ENCODE results near the gene ACSL3.

ACSL3 gene

DNA sequence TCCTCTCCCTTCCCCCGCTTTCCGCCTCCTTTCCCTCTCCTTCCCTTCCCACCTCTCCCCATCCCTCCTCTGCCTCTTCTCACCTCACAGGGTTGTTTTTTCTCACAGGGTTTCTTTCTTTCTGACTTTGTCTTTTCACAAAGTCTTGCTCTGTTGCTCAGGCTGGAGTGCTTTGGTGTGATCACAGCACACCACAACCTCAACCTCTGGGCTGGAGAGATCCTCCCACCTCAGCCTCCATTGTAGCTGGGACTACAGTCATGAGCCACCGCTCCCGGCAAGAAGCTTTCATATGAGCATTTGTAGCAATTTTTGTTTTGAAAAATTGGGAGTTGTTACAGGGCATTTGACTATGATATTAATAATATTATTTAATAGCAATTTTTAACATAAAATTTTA is 32.9 kb downstream of the ACSL3 start:
- Histone ChIP-seq H3K27ac (replicated peaks) (no peak overlapping the region), H3K4me3 (replicated peaks; ENCODE audit: insufficient read depth, low read length) (no peak overlapping the region), H3K27me3 (ENCODE audit: insufficient read depth, poor library complexity, severe bottlenecking) (no peaks in the 10 kb centered on the region)
- no peak for DNase-seq (ENCODE audit: low read depth in 1 of 2, low spot score in 1 of 2)
- no peak for TF ChIP-seq GABPA (IDR thresholded peaks at IDR 0.05; ENCODE audit: low read depth)
- TF ChIP-seq POLR2AphosphoS5 (IDR thresholded peaks at IDR 0.05; ENCODE audit: low read depth), result no peak
- no peak for TF ChIP-seq SPI1 (IDR thresholded peaks at IDR 0.05; ENCODE audit: borderline replicate concordance, low read depth)
- TF ChIP-seq, protein P1, sequence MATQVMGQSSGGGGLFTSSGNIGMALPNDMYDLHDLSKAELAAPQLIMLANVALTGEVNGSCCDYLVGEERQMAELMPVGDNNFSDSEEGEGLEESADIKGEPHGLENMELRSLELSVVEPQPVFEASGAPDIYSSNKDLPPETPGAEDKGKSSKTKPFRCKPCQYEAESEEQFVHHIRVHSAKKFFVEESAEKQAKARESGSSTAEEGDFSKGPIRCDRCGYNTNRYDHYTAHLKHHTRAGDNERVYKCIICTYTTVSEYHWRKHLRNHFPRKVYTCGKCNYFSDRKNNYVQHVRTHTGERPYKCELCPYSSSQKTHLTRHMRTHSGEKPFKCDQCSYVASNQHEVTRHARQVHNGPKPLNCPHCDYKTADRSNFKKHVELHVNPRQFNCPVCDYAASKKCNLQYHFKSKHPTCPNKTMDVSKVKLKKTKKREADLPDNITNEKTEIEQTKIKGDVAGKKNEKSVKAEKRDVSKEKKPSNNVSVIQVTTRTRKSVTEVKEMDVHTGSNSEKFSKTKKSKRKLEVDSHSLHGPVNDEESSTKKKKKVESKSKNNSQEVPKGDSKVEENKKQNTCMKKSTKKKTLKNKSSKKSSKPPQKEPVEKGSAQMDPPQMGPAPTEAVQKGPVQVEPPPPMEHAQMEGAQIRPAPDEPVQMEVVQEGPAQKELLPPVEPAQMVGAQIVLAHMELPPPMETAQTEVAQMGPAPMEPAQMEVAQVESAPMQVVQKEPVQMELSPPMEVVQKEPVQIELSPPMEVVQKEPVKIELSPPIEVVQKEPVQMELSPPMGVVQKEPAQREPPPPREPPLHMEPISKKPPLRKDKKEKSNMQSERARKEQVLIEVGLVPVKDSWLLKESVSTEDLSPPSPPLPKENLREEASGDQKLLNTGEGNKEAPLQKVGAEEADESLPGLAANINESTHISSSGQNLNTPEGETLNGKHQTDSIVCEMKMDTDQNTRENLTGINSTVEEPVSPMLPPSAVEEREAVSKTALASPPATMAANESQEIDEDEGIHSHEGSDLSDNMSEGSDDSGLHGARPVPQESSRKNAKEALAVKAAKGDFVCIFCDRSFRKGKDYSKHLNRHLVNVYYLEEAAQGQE (IDR thresholded peaks at IDR 0.05; ENCODE audit: insufficient replicate concordance, low read depth), result no peak
- TF ChIP-seq, protein P2, sequence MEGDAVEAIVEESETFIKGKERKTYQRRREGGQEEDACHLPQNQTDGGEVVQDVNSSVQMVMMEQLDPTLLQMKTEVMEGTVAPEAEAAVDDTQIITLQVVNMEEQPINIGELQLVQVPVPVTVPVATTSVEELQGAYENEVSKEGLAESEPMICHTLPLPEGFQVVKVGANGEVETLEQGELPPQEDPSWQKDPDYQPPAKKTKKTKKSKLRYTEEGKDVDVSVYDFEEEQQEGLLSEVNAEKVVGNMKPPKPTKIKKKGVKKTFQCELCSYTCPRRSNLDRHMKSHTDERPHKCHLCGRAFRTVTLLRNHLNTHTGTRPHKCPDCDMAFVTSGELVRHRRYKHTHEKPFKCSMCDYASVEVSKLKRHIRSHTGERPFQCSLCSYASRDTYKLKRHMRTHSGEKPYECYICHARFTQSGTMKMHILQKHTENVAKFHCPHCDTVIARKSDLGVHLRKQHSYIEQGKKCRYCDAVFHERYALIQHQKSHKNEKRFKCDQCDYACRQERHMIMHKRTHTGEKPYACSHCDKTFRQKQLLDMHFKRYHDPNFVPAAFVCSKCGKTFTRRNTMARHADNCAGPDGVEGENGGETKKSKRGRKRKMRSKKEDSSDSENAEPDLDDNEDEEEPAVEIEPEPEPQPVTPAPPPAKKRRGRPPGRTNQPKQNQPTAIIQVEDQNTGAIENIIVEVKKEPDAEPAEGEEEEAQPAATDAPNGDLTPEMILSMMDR (IDR thresholded peaks at IDR 0.05; ENCODE audit: insufficient read depth, low read length), result no peak

DNA sequence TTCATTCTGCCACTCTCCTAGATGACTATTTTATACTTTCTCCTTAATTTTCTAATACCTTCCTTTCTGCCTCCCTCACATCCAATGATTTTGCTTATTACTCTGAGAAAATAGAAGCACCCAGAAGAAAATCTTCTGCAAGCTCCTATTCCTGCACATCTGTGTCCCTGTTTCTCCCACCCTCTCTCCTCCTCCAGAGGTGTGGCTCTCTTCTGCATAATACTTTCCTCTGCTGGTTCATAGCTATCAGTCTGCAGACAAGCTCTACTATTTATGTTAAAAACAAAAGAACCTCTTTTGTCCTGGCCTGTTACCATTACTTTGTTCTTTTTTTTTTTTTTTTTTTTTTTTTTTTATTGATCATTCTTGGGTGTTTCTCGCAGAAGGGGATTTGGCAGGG is 34.3 kb downstream of the ACSL3 start:
- TF ChIP-seq POLR2AphosphoS5 (IDR thresholded peaks at IDR 0.05; ENCODE audit: low read depth) (no peak), SPI1 (IDR thresholded peaks at IDR 0.05; ENCODE audit: borderline replicate concordance, low read depth) (no peak)
- TF ChIP-seq, protein P2 (IDR thresholded peaks at IDR 0.05; ENCODE audit: insufficient read depth, low read length), result no peak
- no peak overlapping the region for H3K27ac ChIP-seq (replicated peaks)
- no peak for DNase-seq (ENCODE audit: low read depth in 1 of 2, low spot score in 1 of 2)

DNA sequence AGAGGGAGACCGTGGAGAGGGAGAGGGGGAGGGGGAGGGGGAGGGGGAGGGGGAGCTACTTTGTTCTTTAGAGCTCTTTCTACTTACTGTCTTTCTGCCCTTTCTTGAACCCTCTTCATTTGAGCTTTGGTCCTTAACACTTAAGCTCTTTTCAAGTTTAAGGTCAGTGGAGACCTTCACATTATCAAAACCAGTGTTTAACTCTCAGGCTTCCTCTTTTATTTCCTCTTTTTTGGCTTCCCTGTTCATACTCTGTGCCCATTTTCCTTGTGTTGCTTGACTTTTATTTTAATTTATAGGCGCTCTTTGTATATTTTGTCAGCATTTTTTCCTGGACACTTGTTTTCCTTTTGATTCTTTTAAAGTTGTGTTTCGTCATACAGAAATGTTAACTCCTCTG is 37.1 kb downstream of the ACSL3 start:
- H3K4me3 ChIP-seq (replicated peaks; ENCODE audit: insufficient read depth, low read length), result no peak overlapping the region
- TF ChIP-seq POLR2AphosphoS5 (IDR thresholded peaks at IDR 0.05; ENCODE audit: low read depth), result no peak
- TF ChIP-seq SPI1 (IDR thresholded peaks at IDR 0.05; ENCODE audit: borderline replicate concordance, low read depth), result peak; percentile 85
- DNase-seq (ENCODE audit: low read depth in 1 of 2, low spot score in 1 of 2), result no peak
- no peak overlapping the region for H3K27ac ChIP-seq (replicated peaks)
- no peaks in the 10 kb centered on the region for H3K27me3 ChIP-seq (ENCODE audit: insufficient read depth, poor library complexity, severe bottlenecking)

More for the DNA sequence above, 34.3 kb downstream of the ACSL3 start:
- Histone ChIP-seq H3K27me3 (ENCODE audit: insufficient read depth, poor library complexity, severe bottlenecking) (no peaks in the 10 kb centered on the region), H3K4me3 (replicated peaks; ENCODE audit: insufficient read depth, low read length) (no peak overlapping the region)

DNA sequence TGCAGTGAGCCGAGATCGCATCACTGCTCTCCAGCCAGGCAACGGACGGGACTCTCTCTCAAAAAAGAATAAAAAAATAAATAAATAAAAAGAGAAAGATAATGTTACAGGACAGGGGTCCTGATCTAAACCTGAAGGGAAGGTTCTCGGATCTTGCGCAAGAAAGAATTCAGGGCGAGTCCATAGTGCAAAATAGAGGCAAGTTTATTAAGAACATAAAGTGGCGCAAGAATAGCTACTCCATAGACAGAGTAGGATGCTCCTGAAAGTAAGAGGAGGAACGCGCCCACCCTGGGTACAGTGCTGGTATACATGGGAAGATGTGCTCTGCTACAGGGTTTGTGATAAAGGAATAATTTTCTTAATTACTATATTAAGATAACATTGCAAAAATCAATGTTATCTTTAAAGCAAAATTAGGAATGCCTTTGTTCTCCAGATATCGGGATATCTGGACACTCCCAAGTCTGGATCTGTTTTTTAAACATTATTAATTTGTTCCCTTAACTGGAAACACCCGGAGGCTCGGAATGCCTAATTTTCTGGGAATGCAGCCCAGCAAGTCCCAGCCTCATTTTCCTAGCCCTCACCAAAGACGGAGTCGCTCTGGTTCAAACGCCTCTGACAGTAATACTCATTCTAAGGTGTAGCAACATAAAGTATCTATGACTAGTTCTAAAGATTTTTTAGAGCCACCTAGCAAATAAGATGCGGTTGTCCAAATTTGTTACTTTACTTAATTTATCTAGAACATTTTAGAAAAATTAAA is 38.8 kb downstream of the ACSL3 start:
- no peak overlapping the region for H3K4me3 ChIP-seq (replicated peaks; ENCODE audit: insufficient read depth, low read length)
- no peaks in the 10 kb centered on the region for H3K27me3 ChIP-seq (ENCODE audit: insufficient read depth, poor library complexity, severe bottlenecking)
- H3K27ac ChIP-seq (replicated peaks), result no peak overlapping the region
- TF ChIP-seq POLR2AphosphoS5 (IDR thresholded peaks at IDR 0.05; ENCODE audit: low read depth), result no peak
- TF ChIP-seq, protein P1 (IDR thresholded peaks at IDR 0.05; ENCODE audit: insufficient replicate concordance, low read depth), result no peak
- TF ChIP-seq, protein P2 (IDR thresholded peaks at IDR 0.05; ENCODE audit: insufficient read depth, low read length), result no peak
- no peak for TF ChIP-seq SPI1 (IDR thresholded peaks at IDR 0.05; ENCODE audit: borderline replicate concordance, low read depth)
- TF ChIP-seq GABPA (IDR thresholded peaks at IDR 0.05; ENCODE audit: low read depth), result no peak
- no peak for DNase-seq (ENCODE audit: low read depth in 1 of 2, low spot score in 1 of 2)
